Measurements from ENCODE around the gene ALDH4A1. TPM values are rescaled to one million over a fixed set of nuclear protein-coding genes. Genes with fewer than 3 reads are reported as not detected.

Gene ALDH4A1
- total RNA-seq, 6 donors from 2014 or later = 5.7 to 13.4 (median 11.5) TPM

DNA sequence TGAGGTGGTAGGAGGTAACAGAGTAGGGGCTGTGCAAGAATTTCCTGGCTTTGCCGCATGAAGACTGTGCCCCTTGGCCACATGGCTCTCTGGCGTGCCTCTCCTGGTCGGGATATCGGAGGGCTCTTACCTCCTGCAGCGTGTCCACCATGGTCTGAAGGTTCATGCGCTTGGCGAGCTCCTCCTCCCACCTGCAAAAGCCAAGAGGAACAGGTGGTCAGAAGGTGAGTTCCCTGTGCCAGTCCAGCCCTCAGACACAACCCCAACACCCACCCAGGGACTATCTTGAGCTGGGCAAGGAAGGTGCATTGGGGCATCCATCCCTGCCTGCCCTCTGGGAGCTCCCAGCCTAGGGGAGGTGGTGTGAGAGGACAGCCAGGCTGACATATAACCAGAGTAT is 18.6 kb upstream of the ALDH4A1 start:
- Histone ChIP-seq H3K9me3 (no peaks in the 10 kb centered on the region), H3K27ac (peak overlapping the region in 1 of 4 donors; percentile 88), H3K4me3 (no peak overlapping the region), H3K36me3 (peaks cover 0 to 41% (median 21%) of the 10 kb centered on the region in 4 donors), H3K27me3 (no peaks in the 10 kb centered on the region), H3K4me1 (peaks cover 32 to 45% (median 41%) of the 10 kb centered on the region in 4 donors)
- WGBS, 2 donors = 97 to 100% methylated on average over 3 to 7 of the region's 7 CpGs
- DNase-seq = no peak
- no peak for ATAC-seq (ENCODE audit: low FRiP score in 2 of 2)
- TF ChIP-seq POLR2AphosphoS5 (IDR thresholded peaks at IDR 0.05) (no peak), POLR2A (IDR thresholded peaks at IDR 0.05) (no peak), EP300 (IDR thresholded peaks at IDR 0.05) (no peak)
- TF ChIP-seq, protein P1, sequence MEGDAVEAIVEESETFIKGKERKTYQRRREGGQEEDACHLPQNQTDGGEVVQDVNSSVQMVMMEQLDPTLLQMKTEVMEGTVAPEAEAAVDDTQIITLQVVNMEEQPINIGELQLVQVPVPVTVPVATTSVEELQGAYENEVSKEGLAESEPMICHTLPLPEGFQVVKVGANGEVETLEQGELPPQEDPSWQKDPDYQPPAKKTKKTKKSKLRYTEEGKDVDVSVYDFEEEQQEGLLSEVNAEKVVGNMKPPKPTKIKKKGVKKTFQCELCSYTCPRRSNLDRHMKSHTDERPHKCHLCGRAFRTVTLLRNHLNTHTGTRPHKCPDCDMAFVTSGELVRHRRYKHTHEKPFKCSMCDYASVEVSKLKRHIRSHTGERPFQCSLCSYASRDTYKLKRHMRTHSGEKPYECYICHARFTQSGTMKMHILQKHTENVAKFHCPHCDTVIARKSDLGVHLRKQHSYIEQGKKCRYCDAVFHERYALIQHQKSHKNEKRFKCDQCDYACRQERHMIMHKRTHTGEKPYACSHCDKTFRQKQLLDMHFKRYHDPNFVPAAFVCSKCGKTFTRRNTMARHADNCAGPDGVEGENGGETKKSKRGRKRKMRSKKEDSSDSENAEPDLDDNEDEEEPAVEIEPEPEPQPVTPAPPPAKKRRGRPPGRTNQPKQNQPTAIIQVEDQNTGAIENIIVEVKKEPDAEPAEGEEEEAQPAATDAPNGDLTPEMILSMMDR (IDR thresholded peaks at IDR 0.05) = no peak

DNA sequence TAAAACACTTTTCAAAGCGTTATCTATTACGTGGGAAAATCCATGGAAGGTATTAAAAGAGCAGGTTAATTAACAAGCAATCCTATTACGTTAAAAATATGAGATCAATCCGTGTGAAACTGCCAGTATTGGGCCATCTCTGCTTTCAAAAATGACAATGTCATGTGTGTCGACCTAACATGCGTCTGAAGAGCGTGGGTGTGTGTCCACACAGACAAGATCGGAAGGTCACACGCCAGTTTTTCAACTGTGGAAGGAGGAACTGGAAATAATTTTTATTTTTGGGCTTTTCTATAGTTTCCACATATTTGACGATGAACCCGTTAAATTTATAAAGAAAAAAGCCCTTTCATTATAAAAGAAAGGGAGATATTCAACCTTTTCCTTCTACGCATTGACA is 17.6 kb upstream of the ALDH4A1 start:
- Histone ChIP-seq H3K27ac (no peak overlapping the region), H3K4me3 (no peak overlapping the region), H3K36me3 (peaks cover 0 to 45% (median 24%) of the 10 kb centered on the region in 4 donors), H3K27me3 (no peaks in the 10 kb centered on the region), H3K4me1 (peaks cover 32 to 42% (median 35%) of the 10 kb centered on the region in 4 donors), H3K9me3 (no peaks in the 10 kb centered on the region)
- WGBS, 2 donors = 85 to 92% methylated on average over 12 of the region's 12 CpGs
- ATAC-seq (ENCODE audit: low FRiP score in 2 of 2) (no peak), DNase-seq (no peak)
- TF ChIP-seq, protein P1 (IDR thresholded peaks at IDR 0.05) = no peak
- TF ChIP-seq POLR2AphosphoS5 (IDR thresholded peaks at IDR 0.05) (no peak), POLR2A (IDR thresholded peaks at IDR 0.05) (no peak), EP300 (IDR thresholded peaks at IDR 0.05) (no peak)

DNA sequence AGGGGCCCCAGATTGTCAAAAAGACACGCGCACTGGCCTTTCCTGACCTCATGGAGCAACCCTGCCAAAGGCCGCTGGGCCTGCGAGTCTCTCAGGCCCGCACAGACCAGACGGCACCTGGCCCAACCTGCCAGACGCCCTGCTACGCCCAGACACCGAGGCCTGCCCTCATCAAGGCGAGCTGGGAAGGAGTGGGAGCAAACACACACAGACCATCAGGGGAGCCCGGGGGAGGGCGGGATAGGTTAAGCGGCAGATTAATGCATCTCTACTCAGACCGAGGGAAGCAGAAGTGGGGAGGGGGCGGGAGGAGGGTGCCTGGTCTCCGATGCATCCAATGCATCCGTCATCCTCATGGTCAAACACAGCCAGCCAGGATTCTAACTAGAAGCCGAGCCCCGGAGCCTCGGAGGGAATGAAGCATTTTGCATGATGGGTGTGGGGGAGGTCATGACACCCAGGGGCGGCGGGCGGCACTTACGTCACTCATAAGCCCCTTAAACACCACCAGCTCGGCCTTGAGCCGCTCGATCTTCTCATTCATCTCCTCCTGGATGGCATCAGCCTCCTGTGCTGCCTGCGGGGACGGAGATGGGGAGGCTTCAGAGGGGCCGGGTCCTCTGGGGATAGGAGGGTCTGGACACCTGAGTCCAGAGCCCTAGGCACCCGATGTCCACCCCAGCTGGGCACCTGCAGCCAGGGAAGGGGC is 17.0 kb upstream of the ALDH4A1 start:
- no peaks in the 10 kb centered on the region for H3K9me3 ChIP-seq

DNA sequence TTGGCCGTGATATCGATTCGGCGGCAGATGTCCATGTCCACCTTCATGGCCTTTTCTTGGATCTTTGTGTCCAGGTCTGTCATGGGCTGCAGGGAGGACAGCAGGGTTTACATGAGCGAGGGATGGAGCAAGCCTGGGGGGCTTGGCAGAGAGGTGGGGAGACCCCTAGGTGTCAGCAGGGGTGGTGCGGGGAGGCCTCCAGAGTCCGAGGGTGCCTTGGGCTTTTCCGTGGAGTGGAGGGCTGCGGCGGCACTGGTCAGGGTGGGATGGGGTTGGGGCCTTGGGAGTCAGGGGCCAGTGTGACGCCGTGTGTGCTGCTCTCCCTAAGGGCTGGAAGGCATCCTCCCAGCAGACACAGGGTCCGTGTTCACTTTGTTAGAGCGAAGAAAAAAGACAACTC is 16.1 kb upstream of the ALDH4A1 start:
- TF ChIP-seq POLR2AphosphoS5 (IDR thresholded peaks at IDR 0.05) = no peak
- TF ChIP-seq EP300 (IDR thresholded peaks at IDR 0.05) = no peak
- no peak for TF ChIP-seq POLR2A (IDR thresholded peaks at IDR 0.05)
- TF ChIP-seq, protein P1 (IDR thresholded peaks at IDR 0.05) = no peak
- Histone ChIP-seq H3K36me3 (peaks cover 0 to 45% (median 24%) of the 10 kb centered on the region in 4 donors), H3K9me3 (no peaks in the 10 kb centered on the region), H3K27me3 (no peaks in the 10 kb centered on the region), H3K4me1 (peaks cover 23 to 29% (median 26%) of the 10 kb centered on the region in 4 donors), H3K27ac (no peak overlapping the region), H3K4me3 (no peak overlapping the region)
- DNase-seq (no peak), ATAC-seq (ENCODE audit: low FRiP score in 2 of 2) (no peak)
- WGBS, 2 donors = 95 to 97% methylated on average over 8 to 14 of the region's 14 CpGs

More for the DNA sequence above, 17.0 kb upstream of the ALDH4A1 start:
- Histone ChIP-seq H3K27me3 (no peaks in the 10 kb centered on the region), H3K36me3 (peaks cover 0 to 45% (median 24%) of the 10 kb centered on the region in 4 donors), H3K27ac (no peak overlapping the region), H3K4me1 (peaks cover 28 to 36% (median 30%) of the 10 kb centered on the region in 4 donors), H3K4me3 (no peak overlapping the region)
- TF ChIP-seq POLR2A (IDR thresholded peaks at IDR 0.05) (no peak), EP300 (IDR thresholded peaks at IDR 0.05) (no peak)
- TF ChIP-seq, protein P1 (IDR thresholded peaks at IDR 0.05) = no peak
- ATAC-seq (ENCODE audit: low FRiP score in 2 of 2) (no peak), DNase-seq (no peak)
- WGBS, 2 donors = 92% methylated on average over 18 to 31 of the region's 31 CpGs
